Karpas-422 (cell line): ENCODE results near the gene CARD8. TPM values are rescaled to one million over a fixed set of nuclear protein-coding genes. Genes with fewer than 3 reads are reported as not detected.
A peak's percentile ranks its signal among the peaks of the same experiment; 100 is the strongest.
"Not testable (repeated sequence)": the region's sequence is repeated elsewhere in the genome, so short reads cannot be mapped to it uniquely, and the experiment has no call there.

Source experiments
- DNase-seq: peaks from one replicate; pipeline ENCODE4 v3.0.0-alpha.2; 2015
- H2AFZ ChIP-seq: fragments of 200-600 bp; sonication (generic); 2 replicates; pipeline ENCODE4 v1.6.1; 2014; ENCODE audit warnings: antibody characterized with exemption, low read length, mixed read lengths
- H3K27ac ChIP-seq: fragments of 200-600 bp; sonication (generic); 2 replicates; pipeline ENCODE4 v1.5.1; 2014; ENCODE audit warnings: mild to moderate bottlenecking, low read length, moderate library complexity
- H3K27me3 ChIP-seq: fragments of 200-600 bp; sonication (generic); 2 replicates; pipeline ENCODE4 v1.6.1; 2014; ENCODE audit warnings: low read length, mixed read lengths
- H3K36me3 ChIP-seq: fragments of 200-600 bp; sonication (generic); 2 replicates; pipeline ENCODE4 v1.6.1; 2014; ENCODE audit warnings: low read length, mixed read lengths; ENCODE audit not compliant: insufficient read depth
- H3K4me1 ChIP-seq: fragments of 200-600 bp; sonication (generic); 2 replicates; pipeline ENCODE4 v1.6.1; 2014; ENCODE audit warnings: mild to moderate bottlenecking, low read length, mixed read lengths
- H3K4me2 ChIP-seq: fragments of 200-600 bp; sonication (generic); 2 replicates; pipeline ENCODE4 v1.6.1; 2014; ENCODE audit warnings: low read length, low read depth, mild to moderate bottlenecking; ENCODE audit not compliant: poor library complexity, severe bottlenecking
- H3K4me3 ChIP-seq: fragments of 200-600 bp; sonication (generic); 2 replicates; pipeline ENCODE4 v1.5.1; 2014; ENCODE audit warnings: mild to moderate bottlenecking, antibody characterized with exemption, low read length, mixed read lengths
- H3K79me2 ChIP-seq: fragments of 200-600 bp; sonication (generic); 2 replicates; pipeline ENCODE4 v1.6.1; 2014; ENCODE audit warnings: mild to moderate bottlenecking, low read length, mixed read lengths
- H3K9ac ChIP-seq: fragments of 200-600 bp; sonication (generic); 2 replicates; pipeline ENCODE4 v1.6.0; 2014; ENCODE audit warnings: low read length
- H3K9me2 ChIP-seq: fragments of 200-600 bp; sonication (generic), shearing (Covaris generic); replicated peaks from 2 replicates; pipeline ENCODE4 v1.6.0; 2014; ENCODE audit warnings: mild to moderate bottlenecking, low read length, moderate library complexity; ENCODE audit not compliant: insufficient read depth
- H3K9me3 ChIP-seq: fragments of 300-700, 200-600 bp; sonication (generic); 2 replicates; pipeline ENCODE4 v1.6.1; 2014; ENCODE audit warnings: low read length, mixed read lengths
- H4K20me1 ChIP-seq: fragments of 200-600 bp; sonication (generic); 2 replicates; pipeline ENCODE4 v1.6.1; 2014; ENCODE audit warnings: mild to moderate bottlenecking, antibody characterized with exemption, low read length, low read depth; ENCODE audit not compliant: insufficient read depth
- total RNA-seq: library from RNA; depleted of rRNA; stranded (reverse); fragments of >200 nt; shearing (Covaris generic); gene quantifications from 2 replicates; pipeline ENCODE4 v1.2.3, GENCODE V29; 2014; ENCODE audit warnings: low replicate concordance

The CARD8 gene
- total RNA-seq, 1 experiment from 2014 or later = 137 TPM

DNA sequence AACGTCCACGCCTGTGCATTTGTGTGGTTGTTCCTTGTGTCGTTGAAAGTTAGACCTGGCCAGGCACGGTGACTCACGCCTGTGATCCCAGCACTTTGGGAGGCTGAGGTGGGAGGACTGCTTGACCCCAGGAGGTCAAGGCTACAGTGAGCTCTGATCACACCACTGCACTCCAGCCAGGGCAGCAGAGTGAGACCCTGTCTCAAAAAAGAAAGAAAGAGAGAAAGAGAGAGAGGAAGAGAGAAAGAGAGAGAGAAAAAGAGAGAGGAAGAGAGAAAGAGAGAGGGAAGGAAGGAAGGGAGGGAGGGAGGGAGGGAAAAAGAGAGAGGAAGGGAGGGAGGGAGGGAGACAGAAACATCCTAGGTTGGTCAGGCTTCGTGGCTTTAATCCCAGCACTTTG, 19.2 kb upstream of the CARD8 start:
- no peaks in the 10 kb centered on the region for H3K9me2 ChIP-seq
- H3K4me2 ChIP-seq = no peak overlapping the region
- H3K4me1 ChIP-seq = no peaks in the 10 kb centered on the region
- H2AFZ ChIP-seq = no peak overlapping the region
- no peak overlapping the region for H3K9ac ChIP-seq
- DNase-seq = no peak
- no peaks in the 10 kb centered on the region for H4K20me1 ChIP-seq
- no peaks in the 10 kb centered on the region for H3K79me2 ChIP-seq
- H3K27me3 ChIP-seq = no peaks in the 10 kb centered on the region
- no peak overlapping the region for H3K27ac ChIP-seq
- no peaks in the 10 kb centered on the region for H3K9me3 ChIP-seq
- no peak overlapping the region for H3K4me3 ChIP-seq
- H3K36me3 ChIP-seq = no peaks in the 10 kb centered on the region

- Histone ChIP-seq H3K4me1 (no peaks in the 10 kb centered on the region), H3K4me2 (no peak overlapping the region), H3K27me3 (no peaks in the 10 kb centered on the region), H3K79me2 (no peaks in the 10 kb centered on the region), H3K36me3 (no peaks in the 10 kb centered on the region), H3K27ac (no peak overlapping the region), H3K9ac (no peak overlapping the region), H4K20me1 (no peaks in the 10 kb centered on the region), H3K4me3 (no peak overlapping the region), H3K9me3 (no peaks in the 10 kb centered on the region), H2AFZ (no peak overlapping the region), H3K9me2 (no peaks in the 10 kb centered on the region)
- DNase-seq = no peak
These were observed 18.5 kb upstream of the CARD8 start for GRCh38 chr19:48274173-48274572.

GRCh38 chr19:48271531-48272151, 15.9 kb upstream of the CARD8 start:
- Histone ChIP-seq H3K36me3 (no peaks in the 10 kb centered on the region), H3K4me1 (0 out of 2 replicates have a peak, but pooled peaks cover 2% of the 10 kb centered on the region), H3K9ac (no peak overlapping the region), H3K9me2 (no peaks in the 10 kb centered on the region), H4K20me1 (no peaks in the 10 kb centered on the region), H3K9me3 (no peaks in the 10 kb centered on the region), H3K79me2 (no peaks in the 10 kb centered on the region), H3K4me3 (no peak overlapping the region), H2AFZ (no peak overlapping the region), H3K27ac (no peak overlapping the region), H3K4me2 (no peak overlapping the region), H3K27me3 (no peaks in the 10 kb centered on the region)
- no peak for DNase-seq

GRCh38 chr19:48269617-48270026, 13.9 kb upstream of the CARD8 start:
- H3K36me3 ChIP-seq, H3K27me3 ChIP-seq, H3K9me3 ChIP-seq, H4K20me1 ChIP-seq, H3K4me3 ChIP-seq, H3K4me1 ChIP-seq, H3K9me2 ChIP-seq, H2AFZ ChIP-seq, H3K9ac ChIP-seq, H3K79me2 ChIP-seq, H3K27ac ChIP-seq, H3K4me2 ChIP-seq, DNase-seq: not testable (repeated sequence)

DNA sequence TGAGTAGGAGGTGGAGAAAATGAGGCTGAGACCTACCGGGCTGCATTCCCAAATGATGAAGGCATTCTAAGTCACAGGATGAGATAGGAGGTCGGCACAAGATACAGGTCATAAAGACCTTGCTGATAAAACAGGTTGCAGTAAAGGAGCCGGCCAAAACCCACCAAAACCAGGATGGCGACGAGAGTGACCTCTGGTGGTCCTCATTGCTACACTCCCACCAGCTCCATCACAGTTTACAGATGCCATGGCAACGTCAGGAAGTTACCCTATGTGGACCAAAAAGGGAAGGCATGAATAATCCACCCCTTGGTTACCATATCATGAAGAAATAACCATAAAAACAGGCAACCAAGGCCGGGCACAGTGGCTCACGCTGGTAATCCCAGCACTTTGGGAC, 9.6 kb upstream of the CARD8 start:
- H3K27me3 ChIP-seq, H3K9me3 ChIP-seq, H3K4me3 ChIP-seq, H3K9ac ChIP-seq, H3K9me2 ChIP-seq, DNase-seq, H4K20me1 ChIP-seq, H3K36me3 ChIP-seq, H2AFZ ChIP-seq, H3K27ac ChIP-seq, H3K79me2 ChIP-seq, H3K4me1 ChIP-seq, H3K4me2 ChIP-seq: not testable (repeated sequence)

- Histone ChIP-seq H3K4me3 (peak overlapping the region; percentile 72; the same call in 1 of the 2 replicates), H3K4me1 (peaks cover 27% of the 10 kb centered on the region), H3K4me2 (peak overlapping the region; percentile 72)
- H3K9me3 ChIP-seq, H3K79me2 ChIP-seq, H3K36me3 ChIP-seq, H3K9ac ChIP-seq, DNase-seq, H2AFZ ChIP-seq, H3K27ac ChIP-seq, H3K27me3 ChIP-seq, H3K9me2 ChIP-seq, H4K20me1 ChIP-seq: not testable (repeated sequence)
These were observed 4.6 kb upstream of the CARD8 start for GRCh38 chr19:48260359-48260714.

- H3K4me2 ChIP-seq = peak overlapping the region; percentile 72
These were observed 3.3 kb upstream of the CARD8 start for GRCh38 chr19:48258992-48259391.

DNA sequence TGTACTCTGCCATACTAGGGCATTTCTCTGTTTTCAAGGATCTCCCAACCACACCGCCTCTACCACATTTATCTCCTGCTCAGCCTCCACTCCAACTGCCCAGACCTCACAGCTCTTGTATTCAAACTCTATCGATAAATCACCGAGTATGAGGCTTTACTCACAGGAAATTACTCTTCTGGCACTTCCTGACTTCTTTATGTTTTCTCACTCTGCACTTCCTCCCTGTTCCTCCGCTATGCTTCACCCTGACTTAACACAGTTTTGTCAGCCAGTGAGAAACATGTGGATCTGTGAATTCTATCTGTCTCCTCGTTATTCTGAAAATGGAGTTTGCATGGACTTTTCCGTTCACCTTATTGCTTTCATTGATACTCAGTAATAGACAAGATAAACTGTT, 2.6 kb upstream of the CARD8 start:
- Histone ChIP-seq H3K36me3 (no peaks in the 10 kb centered on the region), H3K4me3 (no peak overlapping the region), H4K20me1 (no peaks in the 10 kb centered on the region), H3K9ac (0 out of 2 replicates have a peak overlapping the region, but pooled peaks have one; percentile 18), H3K27me3 (no peaks in the 10 kb centered on the region), H3K79me2 (peaks cover 22% of the 10 kb centered on the region), H3K27ac (peak overlapping the region; percentile 70), H3K9me2 (no peaks in the 10 kb centered on the region), H3K4me2 (peak overlapping the region; percentile 29), H2AFZ (peak overlapping the region; percentile 72; the same call in 1 of the 2 replicates), H3K4me1 (peaks cover 46% of the 10 kb centered on the region), H3K9me3 (no peaks in the 10 kb centered on the region)
- DNase-seq = peak; percentile 43

More at GRCh38 chr19:48258992-48259391, 3.3 kb upstream of the CARD8 start:
- H3K27ac ChIP-seq = peak overlapping the region; percentile 89
- H3K9me2 ChIP-seq, H3K9me3 ChIP-seq, DNase-seq, H3K36me3 ChIP-seq, H3K27me3 ChIP-seq, H2AFZ ChIP-seq, H4K20me1 ChIP-seq: not testable (repeated sequence)
- peak overlapping the region; percentile 63 for H3K9ac ChIP-seq
- H3K4me1 ChIP-seq = peaks cover 40% of the 10 kb centered on the region
- peaks cover 15% of the 10 kb centered on the region for H3K79me2 ChIP-seq
- peak overlapping the region; percentile 72 for H3K4me3 ChIP-seq
